ENCODE data around the gene IGFL2. TPM values are rescaled to one million over a fixed set of nuclear protein-coding genes. Genes with fewer than 3 reads are reported as not detected.

Gene IGFL2
- total and polyA plus RNA-seq, 3 donors from 2014 or later: 7.2 to 8.0 (median 7.6) TPM

DNA sequence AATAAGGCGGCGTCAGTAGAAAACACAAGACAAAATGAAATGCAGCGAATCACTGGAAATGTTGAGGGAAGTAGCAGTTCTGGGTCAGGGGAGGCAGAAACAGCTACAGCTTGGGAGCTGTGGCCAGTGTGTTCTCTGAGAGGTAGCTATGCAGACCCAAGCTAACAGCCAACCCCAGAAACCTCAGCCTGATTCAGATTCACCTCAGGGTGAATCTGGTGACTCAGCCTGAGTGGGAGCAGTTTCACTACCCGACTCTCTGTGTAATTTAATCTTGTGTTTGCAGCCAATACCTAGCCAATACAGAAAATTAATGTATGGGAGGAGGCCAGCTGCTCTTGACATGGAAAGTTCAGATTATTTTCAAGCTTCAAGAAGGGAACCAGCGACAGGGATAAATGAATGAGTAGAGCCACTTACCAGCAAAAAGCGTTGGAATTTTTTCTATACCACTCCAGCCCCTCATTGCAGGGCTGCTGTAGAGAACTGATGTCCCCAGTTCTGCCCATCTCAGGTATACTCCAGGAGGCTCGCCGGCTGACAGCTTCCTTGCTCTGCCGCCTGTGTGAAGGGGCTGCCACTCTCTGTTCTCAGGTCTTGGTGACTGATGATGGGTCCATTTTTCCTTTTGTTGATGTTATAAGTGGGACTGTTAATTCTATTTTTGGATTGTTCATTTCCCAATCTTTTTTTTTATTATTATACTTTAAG, 32.5 kb upstream of the IGFL2 start:
- H3K4me1 ChIP-seq: no peaks in the 10 kb centered on the region
- no peaks in the 10 kb centered on the region for H3K27me3 ChIP-seq
- no peak overlapping the region for H3K4me3 ChIP-seq
- TF ChIP-seq, protein P1, sequence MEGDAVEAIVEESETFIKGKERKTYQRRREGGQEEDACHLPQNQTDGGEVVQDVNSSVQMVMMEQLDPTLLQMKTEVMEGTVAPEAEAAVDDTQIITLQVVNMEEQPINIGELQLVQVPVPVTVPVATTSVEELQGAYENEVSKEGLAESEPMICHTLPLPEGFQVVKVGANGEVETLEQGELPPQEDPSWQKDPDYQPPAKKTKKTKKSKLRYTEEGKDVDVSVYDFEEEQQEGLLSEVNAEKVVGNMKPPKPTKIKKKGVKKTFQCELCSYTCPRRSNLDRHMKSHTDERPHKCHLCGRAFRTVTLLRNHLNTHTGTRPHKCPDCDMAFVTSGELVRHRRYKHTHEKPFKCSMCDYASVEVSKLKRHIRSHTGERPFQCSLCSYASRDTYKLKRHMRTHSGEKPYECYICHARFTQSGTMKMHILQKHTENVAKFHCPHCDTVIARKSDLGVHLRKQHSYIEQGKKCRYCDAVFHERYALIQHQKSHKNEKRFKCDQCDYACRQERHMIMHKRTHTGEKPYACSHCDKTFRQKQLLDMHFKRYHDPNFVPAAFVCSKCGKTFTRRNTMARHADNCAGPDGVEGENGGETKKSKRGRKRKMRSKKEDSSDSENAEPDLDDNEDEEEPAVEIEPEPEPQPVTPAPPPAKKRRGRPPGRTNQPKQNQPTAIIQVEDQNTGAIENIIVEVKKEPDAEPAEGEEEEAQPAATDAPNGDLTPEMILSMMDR (IDR thresholded peaks at IDR 0.05): no peak
- no peak for TF ChIP-seq POLR2A (IDR thresholded peaks at IDR 0.05)
- DNase-seq: no peak
- no peak overlapping the region for H3K27ac ChIP-seq
- H3K9me3 ChIP-seq: no peaks in the 10 kb centered on the region
- intact Hi-C loops (cut with DNase I; ENCODE audit: low total_unique reads): no loop called here
- WGBS, 2 donors: 76 to 80% methylated on average over 9 of the region's 9 CpGs
- no peaks in the 10 kb centered on the region for H3K36me3 ChIP-seq (ENCODE audit: low read depth, missing control alignments)

DNA sequence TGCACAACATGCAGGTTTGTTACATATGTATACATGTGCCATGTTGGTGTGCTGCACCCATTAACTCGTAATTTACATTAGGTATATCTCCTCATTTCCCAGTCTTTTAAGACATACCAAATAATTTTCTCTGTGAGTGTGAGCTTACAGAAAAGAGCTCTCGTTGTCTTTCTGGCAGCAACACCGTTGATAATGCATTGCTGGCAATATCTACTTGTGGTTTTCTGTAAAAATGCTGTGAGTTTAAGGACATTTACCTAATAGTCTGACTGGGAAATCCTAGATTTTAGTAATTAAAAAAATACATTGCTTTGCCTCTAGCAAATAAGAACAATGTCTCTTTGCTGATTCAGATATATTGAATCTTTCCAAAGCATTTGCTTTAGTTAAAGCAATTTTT, 31.9 kb upstream of the IGFL2 start:
- H3K27ac ChIP-seq: no peak overlapping the region
- H3K27me3 ChIP-seq: no peaks in the 10 kb centered on the region
- no peaks in the 10 kb centered on the region for H3K9me3 ChIP-seq
- 78 to 82% methylated on average over 3 of the region's 3 CpGs for WGBS, 2 donors
- H3K4me3 ChIP-seq: no peak overlapping the region
- intact Hi-C loops (cut with DNase I; ENCODE audit: low total_unique reads): no loop called here
- no peak for TF ChIP-seq POLR2A (IDR thresholded peaks at IDR 0.05)
- TF ChIP-seq, protein P1 (IDR thresholded peaks at IDR 0.05): no peak
- DNase-seq: no peak
- no peaks in the 10 kb centered on the region for H3K4me1 ChIP-seq
- no peaks in the 10 kb centered on the region for H3K36me3 ChIP-seq (ENCODE audit: low read depth, missing control alignments)

DNA sequence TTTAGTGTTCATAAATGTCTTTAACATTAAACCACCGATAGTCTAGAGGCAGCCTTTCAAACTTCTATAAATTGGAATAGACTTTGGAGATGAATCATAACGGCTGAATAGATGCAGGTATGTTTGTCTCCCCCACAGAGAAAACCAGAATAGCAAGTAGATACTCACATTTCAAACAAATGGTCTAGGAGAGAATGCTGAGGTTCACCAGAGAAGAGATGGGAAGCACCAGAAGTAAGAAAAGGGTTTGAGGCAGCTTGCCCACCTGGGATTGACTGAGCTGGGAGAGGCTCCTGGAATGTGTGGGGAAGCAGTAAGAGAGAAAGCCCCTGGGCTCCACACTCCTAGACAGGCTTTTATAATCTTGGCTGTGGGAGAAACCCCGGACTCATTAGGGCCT, 29.9 kb upstream of the IGFL2 start:
- no peak overlapping the region for H3K27ac ChIP-seq
- 66 to 75% methylated on average over 3 of the region's 3 CpGs for WGBS, 2 donors
- intact Hi-C loops (cut with DNase I; ENCODE audit: low total_unique reads): no loop called here

DNA sequence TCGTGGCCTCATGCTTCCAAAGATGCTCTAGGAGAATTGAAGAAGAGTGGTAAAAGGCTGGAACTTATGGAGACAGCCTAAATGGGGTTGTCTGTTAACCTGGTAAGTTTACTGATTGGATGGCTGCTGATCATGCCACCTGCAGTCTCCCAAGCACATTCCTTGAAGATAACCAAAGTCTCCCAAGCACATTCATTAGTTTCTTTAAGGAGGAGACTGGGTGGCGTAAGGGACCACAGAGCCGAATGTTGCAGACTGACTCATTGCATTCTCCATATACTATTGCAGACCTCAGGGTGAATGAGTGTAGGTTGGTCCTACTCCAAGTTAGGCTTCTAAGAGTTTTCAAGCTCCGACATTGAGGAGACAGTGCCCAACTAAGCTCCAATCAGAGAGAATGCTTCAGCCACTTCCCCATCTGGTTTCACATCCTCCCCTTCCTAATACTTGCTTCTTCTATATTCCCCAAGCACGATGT, 23.4 kb upstream of the IGFL2 start, which contains the start of gene IGFL3:
Gene IGFL3, minus strand, starts transcription at position 51 of the 478 bp plus-strand sequence. Its CDS starts 39 bp downstream, at position 12.
- no peak for DNase-seq
- Histone ChIP-seq H3K4me1 (no peaks in the 10 kb centered on the region), H3K36me3 (ENCODE audit: low read depth, missing control alignments) (no peaks in the 10 kb centered on the region), H3K27ac (no peak within 1 kb of the TSS), H3K4me3 (no peak within 1 kb of the TSS), H3K27me3 (no peaks in the 10 kb centered on the region), H3K9me3 (no peaks in the 10 kb centered on the region)
- no peak for TF ChIP-seq POLR2A (IDR thresholded peaks at IDR 0.05)
- TF ChIP-seq, protein P1 (IDR thresholded peaks at IDR 0.05): no peak
- WGBS, 2 donors: 87 to 88% methylated on average over 5 of the region's 5 CpGs
- intact Hi-C loops (cut with DNase I; ENCODE audit: low total_unique reads): no loop called here

More for the DNA sequence above, 29.9 kb upstream of the IGFL2 start:
- no peaks in the 10 kb centered on the region for H3K27me3 ChIP-seq
- TF ChIP-seq, protein P1 (IDR thresholded peaks at IDR 0.05): no peak
- no peak for TF ChIP-seq POLR2A (IDR thresholded peaks at IDR 0.05)
- H3K9me3 ChIP-seq: no peaks in the 10 kb centered on the region
- H3K36me3 ChIP-seq (ENCODE audit: low read depth, missing control alignments): no peaks in the 10 kb centered on the region
- no peak overlapping the region for H3K4me3 ChIP-seq
- no peak for DNase-seq
- no peaks in the 10 kb centered on the region for H3K4me1 ChIP-seq

DNA sequence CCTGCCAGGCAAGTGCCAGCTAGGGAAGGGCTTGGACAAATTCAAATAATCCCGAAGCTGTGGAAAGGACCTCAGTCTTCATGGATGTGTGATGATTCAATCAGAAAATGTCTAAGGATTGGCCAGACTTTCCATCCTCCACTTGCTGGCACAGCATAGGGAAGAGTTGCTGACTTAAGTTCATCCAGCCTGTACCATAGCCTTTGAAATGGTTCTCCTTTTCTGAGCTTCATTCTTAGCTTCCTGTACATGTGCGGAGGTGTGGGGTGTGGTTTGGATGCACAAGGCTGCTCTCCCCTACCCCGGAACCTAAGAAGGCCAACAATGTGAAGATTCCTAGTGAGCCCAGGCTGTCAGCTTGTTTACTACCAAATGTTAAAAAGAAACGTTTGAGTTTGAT, 22.6 kb upstream of the IGFL2 start:
- no peak for DNase-seq
- TF ChIP-seq POLR2A (IDR thresholded peaks at IDR 0.05): no peak
- no peaks in the 10 kb centered on the region for H3K4me1 ChIP-seq
- WGBS, 2 donors: 72 to 76% methylated on average over 4 of the region's 4 CpGs
- H3K36me3 ChIP-seq (ENCODE audit: low read depth, missing control alignments): no peaks in the 10 kb centered on the region
- intact Hi-C loops (cut with DNase I; ENCODE audit: low total_unique reads): no loop called here
- H3K4me3 ChIP-seq: no peak overlapping the region
- H3K27ac ChIP-seq: no peak overlapping the region
- no peaks in the 10 kb centered on the region for H3K27me3 ChIP-seq
- H3K9me3 ChIP-seq: no peaks in the 10 kb centered on the region
